Stimulated activated naive B cell treated with anti-CD40 and anti-IgM and Interleukin-4, amounts not matched to agents 10 μg/mL and 1 μg/mL and 100 μg/mL, for 72 hours (primary cell): ENCODE results near the gene PAGE2B.
"Not testable (repeated sequence)": the region's sequence is repeated elsewhere in the genome, so short reads cannot be mapped to it uniquely, and the experiment has no call there.

Experiments used
- ATAC-seq, 2 donors: fragments of 150-1000 bp; cut with Tn5 transposase; replicated peaks; 2 replicates each; pipeline ENCODE4 v1.10.0; 2021; ENCODE audit warnings: moderate library complexity in 1 of 2
- DNase-seq: peaks from one replicate; pipeline ENCODE4 v3.0.0; 2021
- H3K27ac Mint-ChIP-seq: one replicate; pipeline ENCODE4 v1.8.0; 2022; ENCODE audit warnings: mild to moderate bottlenecking, mixed read lengths
- H3K27me3 Mint-ChIP-seq, 2 donors: one replicate each; pipeline ENCODE4 v1.8.0; 2022; ENCODE audit warnings: mixed read lengths in 2 of 2
- H3K36me3 Mint-ChIP-seq, 2 donors: one replicate each; pipeline ENCODE4 v1.8.0; 2022; ENCODE audit warnings: mixed read lengths in 2 of 2, mild to moderate bottlenecking in 1 of 2
- H3K4me1 Mint-ChIP-seq, 2 donors: one replicate each; pipeline ENCODE4 v1.8.0; 2022; ENCODE audit warnings: mixed read lengths in 2 of 2, mild to moderate bottlenecking in 1 of 2
- H3K4me3 Mint-ChIP-seq, 2 donors: one replicate each; pipeline ENCODE4 v1.8.0; 2022; ENCODE audit warnings: mild to moderate bottlenecking in 2 of 2, mixed read lengths in 2 of 2, moderate library complexity in 1 of 2
- H3K9me3 Mint-ChIP-seq, 2 donors: one replicate each; pipeline ENCODE4 v1.8.0; 2022; ENCODE audit warnings: mixed read lengths in 2 of 2, mild to moderate bottlenecking in 1 of 2

PAGE2B gene

DNA sequence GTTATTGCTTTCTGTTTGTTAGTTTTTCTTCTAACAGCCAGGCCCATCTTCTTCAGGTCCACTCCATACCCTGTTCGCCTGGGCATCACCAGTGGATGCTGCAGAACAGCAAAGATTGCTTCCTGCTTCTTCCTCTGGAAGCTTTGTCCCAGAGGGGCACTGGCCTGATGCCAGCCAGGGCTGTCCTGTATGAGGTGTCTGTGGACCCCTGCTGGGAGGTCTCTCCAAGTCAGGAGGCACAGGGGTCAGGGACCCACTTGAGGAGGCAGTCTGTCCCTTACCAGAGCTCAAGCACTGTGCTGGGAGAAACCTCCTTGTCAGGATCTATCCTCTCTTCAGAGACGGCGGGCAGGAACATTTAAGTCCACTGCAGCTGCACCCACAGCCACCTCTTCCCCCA is 2.5 kb upstream of the PAGE2B start:
- Mint-ChIP-seq H3K27ac (no peak overlapping the region), H3K4me1 (no peaks in the 10 kb centered on the region), H3K36me3 (peaks cover 0 to 3% of the 10 kb centered on the region in 2 donors), H3K9me3 (peaks cover 2 to 4% of the 10 kb centered on the region in 2 donors), H3K27me3 (peaks cover 18 to 27% of the 10 kb centered on the region in 2 donors), H3K4me3 (no peak overlapping the region)
- DNase-seq (no peak), ATAC-seq (no peak)

GRCh38 chrX:55088795-55089489 is 14.1 kb downstream of the PAGE2B start, which contains the start of gene PAGE2:
TSS of gene PAGE2 (plus strand) at chrX:55089018. CDS start at chrX:55090021, 1,003 bp downstream.
- H3K4me3 Mint-ChIP-seq, result no peak within 1 kb of the TSS
- no peaks in the 10 kb centered on the region for H3K9me3 Mint-ChIP-seq
- peaks cover 0 to 3% of the 10 kb centered on the region in 2 donors for H3K36me3 Mint-ChIP-seq
- DNase-seq, result no peak
- H3K27ac Mint-ChIP-seq, result no peak within 1 kb of the TSS
- peaks cover 5 to 6% of the 10 kb centered on the region in 2 donors for H3K27me3 Mint-ChIP-seq
- no peak for ATAC-seq
- no peaks in the 10 kb centered on the region for H3K4me1 Mint-ChIP-seq

- Mint-ChIP-seq H3K4me1 (peaks cover 0 to 6% of the 10 kb centered on the region in 2 donors), H3K36me3 (no peaks in the 10 kb centered on the region), H3K27ac (no peak overlapping the region), H3K9me3 (no peaks in the 10 kb centered on the region), H3K27me3 (peaks cover 11 to 32% of the 10 kb centered on the region in 2 donors), H3K4me3 (no peak overlapping the region)
- no peak for ATAC-seq
- DNase-seq, result no peak
Measured at GRCh38 chrX:55098691-55099090, 23.9 kb downstream of the PAGE2B start.

- Mint-ChIP-seq H3K27me3 (peaks cover 11 to 32% of the 10 kb centered on the region in 2 donors), H3K4me1 (peaks cover 0 to 6% of the 10 kb centered on the region in 2 donors), H3K9me3 (no peaks in the 10 kb centered on the region), H3K27ac (no peak overlapping the region), H3K36me3 (no peaks in the 10 kb centered on the region), H3K4me3 (no peak overlapping the region)
- ATAC-seq (no peak), DNase-seq (no peak)
Measured at GRCh38 chrX:55099162-55099561, 24.3 kb downstream of the PAGE2B start.

GRCh38 chrX:55102754-55103153 is 27.9 kb downstream of the PAGE2B start:
- peaks cover 0 to 6% of the 10 kb centered on the region in 2 donors for H3K4me1 Mint-ChIP-seq
- peaks cover 5 to 19% of the 10 kb centered on the region in 2 donors for H3K27me3 Mint-ChIP-seq
- DNase-seq (no peak), ATAC-seq (no peak)
- H3K9me3 Mint-ChIP-seq, result no peaks in the 10 kb centered on the region
- H3K4me3 Mint-ChIP-seq, result no peak overlapping the region
- H3K27ac Mint-ChIP-seq, result no peak overlapping the region
- no peaks in the 10 kb centered on the region for H3K36me3 Mint-ChIP-seq

- no peak overlapping the region for H3K4me3 Mint-ChIP-seq
- H3K36me3 Mint-ChIP-seq, result no peaks in the 10 kb centered on the region
- no peak for ATAC-seq
- no peak overlapping the region for H3K27ac Mint-ChIP-seq
- no peaks in the 10 kb centered on the region for H3K4me1 Mint-ChIP-seq
- no peaks in the 10 kb centered on the region for H3K9me3 Mint-ChIP-seq
- DNase-seq, result no peak
- H3K27me3 Mint-ChIP-seq, result peaks cover 0 to 6% of the 10 kb centered on the region in 2 donors
Measured at GRCh38 chrX:55107262-55107661, 32.4 kb downstream of the PAGE2B start.

DNA sequence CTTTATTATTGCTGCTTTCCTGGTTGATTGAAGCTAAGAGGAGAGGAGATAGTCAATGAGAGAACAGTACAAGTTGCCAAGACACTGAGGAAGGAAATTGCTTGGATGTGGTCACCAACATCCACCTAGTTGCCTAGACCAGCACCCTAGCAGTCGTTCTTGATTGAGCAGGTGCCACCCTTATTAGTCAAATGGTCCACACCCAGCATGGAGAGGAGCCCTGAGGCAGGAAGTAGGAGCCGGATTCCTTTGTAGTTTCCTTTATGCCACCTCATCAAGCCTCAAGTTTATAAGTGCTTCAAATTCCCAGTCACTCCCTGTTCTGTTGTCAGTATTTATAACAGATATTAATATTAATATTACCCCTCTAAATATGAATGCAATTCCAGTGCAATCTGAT is 33.1 kb downstream of the PAGE2B start:
- Mint-ChIP-seq H3K4me3 (no peak overlapping the region), H3K36me3 (no peaks in the 10 kb centered on the region), H3K27ac (no peak overlapping the region), H3K27me3 (peaks cover 0 to 3% of the 10 kb centered on the region in 2 donors), H3K9me3 (no peaks in the 10 kb centered on the region), H3K4me1 (no peaks in the 10 kb centered on the region)
- DNase-seq (no peak), ATAC-seq (no peak)

DNA sequence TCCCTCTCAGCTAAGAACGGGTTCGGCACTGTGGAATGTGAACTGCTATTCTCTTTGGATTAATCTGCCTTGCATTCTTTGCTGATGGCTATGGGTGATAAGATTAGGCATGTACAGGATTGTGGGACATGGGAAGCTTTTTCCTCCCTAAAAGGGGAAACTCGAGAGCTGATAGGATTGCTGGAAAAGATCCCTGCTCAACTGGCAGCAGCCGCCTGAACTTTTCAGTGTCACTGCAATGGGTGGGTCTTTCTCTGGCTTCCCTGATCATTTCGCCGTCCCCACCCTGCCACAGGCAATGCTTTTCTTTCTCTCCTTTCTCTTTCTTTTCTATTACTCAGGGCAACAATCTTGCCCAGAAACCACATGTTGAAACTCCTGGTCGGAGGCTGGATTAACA is 34.5 kb downstream of the PAGE2B start:
- ATAC-seq (no peak), DNase-seq (no peak)
- H3K4me3 Mint-ChIP-seq, result no peak overlapping the region
- H3K27me3 Mint-ChIP-seq, result no peaks in the 10 kb centered on the region
- H3K27ac Mint-ChIP-seq, result no peak overlapping the region
- no peaks in the 10 kb centered on the region for H3K9me3 Mint-ChIP-seq
- no peaks in the 10 kb centered on the region for H3K36me3 Mint-ChIP-seq
- no peaks in the 10 kb centered on the region for H3K4me1 Mint-ChIP-seq

DNA sequence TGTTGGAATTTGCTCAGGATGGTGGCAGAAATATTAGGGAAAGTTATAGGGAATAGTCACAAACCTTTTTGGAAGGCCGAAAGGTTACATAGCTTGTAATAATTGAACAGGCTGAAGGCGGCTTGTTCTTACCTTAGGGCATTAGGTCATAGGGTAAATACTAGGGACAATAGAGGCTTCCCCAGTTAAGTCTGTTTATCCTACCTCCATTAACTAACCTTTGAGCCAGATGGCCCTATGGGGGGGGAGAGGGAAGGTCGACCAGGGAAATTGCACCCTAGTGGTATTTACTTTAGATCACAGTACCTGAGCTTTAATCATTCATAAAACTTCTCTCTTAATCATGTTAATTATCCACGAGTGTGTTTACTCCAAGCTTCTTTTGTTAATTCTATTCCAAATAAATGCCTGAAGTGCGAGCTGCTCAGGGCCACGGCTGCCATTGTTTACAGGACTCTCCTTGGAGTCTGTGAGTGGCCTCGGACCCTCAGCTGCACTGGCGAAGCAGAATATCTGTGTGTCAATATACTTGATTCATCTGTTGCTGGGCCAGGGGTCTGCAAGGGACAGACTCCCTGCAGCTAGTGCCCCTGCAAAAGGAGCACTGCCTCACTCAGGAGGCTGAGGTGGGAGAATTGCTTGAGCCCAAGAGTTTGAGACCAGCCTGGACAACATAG is 36.9 kb downstream of the PAGE2B start:
- ATAC-seq (no peak), DNase-seq (no peak)
- Mint-ChIP-seq H3K27ac (no peak overlapping the region), H3K36me3 (no peaks in the 10 kb centered on the region), H3K9me3 (no peaks in the 10 kb centered on the region), H3K4me3 (no peak overlapping the region), H3K4me1 (no peaks in the 10 kb centered on the region), H3K27me3 (peaks cover 0 to 7% of the 10 kb centered on the region in 2 donors)

DNA sequence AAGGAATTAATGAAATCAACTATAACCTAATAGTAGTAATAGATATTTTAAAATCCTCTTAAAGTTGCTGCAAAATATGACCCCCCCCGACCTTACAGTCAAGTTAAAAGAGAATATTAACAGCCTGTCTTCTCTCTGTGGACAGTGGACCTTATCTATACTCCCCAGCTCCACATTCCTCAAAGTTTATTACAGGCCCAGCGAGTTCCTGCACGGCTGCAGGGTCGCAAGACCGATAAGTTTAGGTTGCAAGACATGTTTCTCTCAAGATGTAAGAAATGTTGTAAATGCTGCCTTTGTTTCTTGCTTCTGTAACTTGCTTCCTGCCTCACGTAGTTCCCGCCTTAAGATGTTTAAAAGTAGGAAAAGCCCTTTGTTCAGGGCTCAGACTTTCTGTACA is 41.8 kb downstream of the PAGE2B start:
- not testable (repeated sequence) for H3K27ac Mint-ChIP-seq, H3K4me1 Mint-ChIP-seq, H3K27me3 Mint-ChIP-seq, H3K36me3 Mint-ChIP-seq, H3K4me3 Mint-ChIP-seq, DNase-seq, ATAC-seq, H3K9me3 Mint-ChIP-seq

DNA sequence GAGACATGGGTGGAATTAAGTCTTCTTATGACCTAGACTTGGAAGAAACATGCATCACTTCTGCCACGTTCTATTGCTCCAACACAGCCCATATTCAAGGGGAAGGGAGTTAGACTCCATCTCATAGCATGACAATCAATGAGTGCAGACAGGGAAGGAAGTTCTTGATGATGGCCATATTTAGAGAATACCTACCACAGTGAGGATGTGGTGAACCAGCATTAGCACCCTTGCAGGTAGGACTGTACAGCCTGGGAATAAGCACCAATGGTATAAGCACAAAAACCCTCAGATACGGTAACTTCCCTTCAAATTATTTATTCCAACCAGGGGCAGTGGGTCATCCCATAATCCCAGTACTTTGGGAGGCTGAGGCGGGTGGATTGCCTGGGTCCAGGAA is 43.7 kb downstream of the PAGE2B start:
- Mint-ChIP-seq H3K4me1 (no peaks in the 10 kb centered on the region), H3K27me3 (peaks cover 6 to 11% of the 10 kb centered on the region in 2 donors), H3K9me3 (no peaks in the 10 kb centered on the region), H3K27ac (no peak overlapping the region), H3K4me3 (no peak overlapping the region), H3K36me3 (no peaks in the 10 kb centered on the region)
- DNase-seq (no peak), ATAC-seq (no peak)

DNA sequence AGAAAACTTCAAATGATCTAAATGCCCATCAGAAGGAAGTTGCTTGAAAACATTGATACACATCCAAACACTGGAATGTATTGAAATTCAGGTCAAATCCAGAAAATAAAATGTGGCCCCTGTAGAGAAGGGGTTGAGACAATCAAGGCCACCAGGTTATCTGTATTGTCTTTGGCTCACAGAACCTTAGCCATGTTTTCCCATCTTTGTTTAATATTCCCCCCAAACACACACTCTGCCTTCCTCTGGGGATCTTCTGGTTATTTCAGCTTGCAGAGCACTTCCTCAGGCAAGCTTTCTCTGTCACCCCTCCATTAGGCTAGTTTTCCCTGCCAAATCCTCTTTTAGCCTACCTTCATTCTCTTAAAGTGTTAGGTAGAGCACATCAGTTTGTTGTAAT is 44.4 kb downstream of the PAGE2B start:
- no peak overlapping the region for H3K27ac Mint-ChIP-seq
- peaks cover 6 to 16% of the 10 kb centered on the region in 2 donors for H3K27me3 Mint-ChIP-seq
- ATAC-seq (no peak), DNase-seq (no peak)
- H3K9me3 Mint-ChIP-seq, result no peaks in the 10 kb centered on the region
- H3K36me3 Mint-ChIP-seq, result no peaks in the 10 kb centered on the region
- no peak overlapping the region for H3K4me3 Mint-ChIP-seq
- no peaks in the 10 kb centered on the region for H3K4me1 Mint-ChIP-seq

GRCh38 chrX:55119712-55120111 is 44.9 kb downstream of the PAGE2B start:
- Mint-ChIP-seq H3K4me1 (no peaks in the 10 kb centered on the region), H3K27ac (no peak overlapping the region), H3K4me3 (no peak overlapping the region), H3K9me3 (no peaks in the 10 kb centered on the region), H3K36me3 (no peaks in the 10 kb centered on the region), H3K27me3 (peaks cover 6 to 13% of the 10 kb centered on the region in 2 donors)
- no peak for ATAC-seq
- no peak for DNase-seq

DNA sequence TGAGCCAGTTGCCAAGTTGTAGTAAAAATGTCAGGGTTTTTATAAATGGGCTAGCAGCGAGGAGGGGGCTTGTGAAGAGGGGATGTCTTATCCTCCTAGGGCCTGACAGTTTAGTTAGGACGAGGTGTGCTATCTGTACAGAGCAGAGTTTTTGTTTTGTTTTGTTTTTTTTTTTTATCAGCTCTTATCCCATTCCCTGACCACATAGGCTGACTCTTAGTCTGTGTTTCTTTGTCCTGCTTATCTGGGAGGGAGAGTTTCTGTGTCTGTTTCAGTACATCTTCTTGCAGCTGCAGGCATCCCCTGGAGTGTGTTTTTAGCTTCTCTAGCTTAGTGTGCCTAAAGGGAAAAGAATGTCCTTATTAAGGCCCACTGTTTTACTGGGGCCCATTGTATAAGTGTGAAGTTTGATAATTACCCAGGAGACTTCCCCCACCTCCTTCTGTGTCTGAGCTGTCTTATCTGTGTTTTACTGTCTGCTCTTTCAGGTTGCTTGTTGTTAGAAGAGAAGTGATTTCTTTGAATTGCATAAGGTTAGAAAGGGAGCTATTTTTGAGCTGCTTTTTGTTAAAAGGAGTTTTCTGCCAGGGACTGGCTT is 46.0 kb downstream of the PAGE2B start:
- H3K27me3 Mint-ChIP-seq, result peaks cover 6 to 9% of the 10 kb centered on the region in 2 donors
- ATAC-seq (no peak), DNase-seq (no peak)
- H3K27ac Mint-ChIP-seq, result no peak overlapping the region
- no peak overlapping the region for H3K4me3 Mint-ChIP-seq
- no peaks in the 10 kb centered on the region for H3K36me3 Mint-ChIP-seq
- H3K4me1 Mint-ChIP-seq, result no peaks in the 10 kb centered on the region
- no peaks in the 10 kb centered on the region for H3K9me3 Mint-ChIP-seq

- H3K27me3 Mint-ChIP-seq, result peaks cover 6 to 11% of the 10 kb centered on the region in 2 donors
- H3K9me3 Mint-ChIP-seq, result no peaks in the 10 kb centered on the region
- no peaks in the 10 kb centered on the region for H3K4me1 Mint-ChIP-seq
- no peak overlapping the region for H3K4me3 Mint-ChIP-seq
- no peaks in the 10 kb centered on the region for H3K36me3 Mint-ChIP-seq
- no peak for ATAC-seq
- DNase-seq, result no peak
- no peak overlapping the region for H3K27ac Mint-ChIP-seq
Measured at GRCh38 chrX:55123900-55124299, 49.1 kb downstream of the PAGE2B start.
